HepG2 (cell line): Measurements from ENCODE around the gene CLDN14. TPM values are rescaled to one million over a fixed set of nuclear protein-coding genes. Genes with fewer than 3 reads are reported as not detected.

ENCODE experiments used
- ATAC-seq: fragments of 200-7000 bp; cut with Tn5 transposase; 3 replicates; pipeline ENCODE4 v1.9.1; 2020; ENCODE audit warnings: mild to moderate bottlenecking, moderate library complexity
- BruUV-seq: library from RNA; stranded (reverse); fragments of 400-500 nt; replicated peaks from 2 replicates; lab custom pipeline; 2021; lab: Mats Ljungman, UMichigan
- CTCF ChIA-PET: fragments of 300-600 bp; formaldehyde crosslinking; extraction: SDS; loops from one replicate; lab custom pipeline; 2021; ENCODE audit warnings: low total read pairs, inconsistent platforms, low intra/inter-chr PET ratio; lab: Yijun Ruan, JAX
- POLR2A ChIA-PET: fragments of 350-600 bp; sonication (Branson Sonifier 250); formaldehyde crosslinking; loops from one replicate; lab custom pipeline; 2020; ENCODE audit warnings: antibody characterized with exemption, inconsistent platforms; lab: Yijun Ruan, JAX
- DNase-seq: peaks from one replicate; pipeline ENCODE4 v3.0.0-alpha.2; 2015; ENCODE audit warnings: low spot score
- FAIRE-seq: peaks from 3 replicates; lab custom pipeline; 2011; peaks lifted over from hg19 to GRCh38; lab: Jason Lieb, UNC
- H2AFZ ChIP-seq: one replicate; pipeline ENCODE4 v1.6.1; 2011; ENCODE audit warnings: low read length, inconsistent platforms
- H3K27ac ChIP-seq: fragments of 300-600 bp; 3 replicates; pipeline ENCODE4 v1.8.0; 2011; ENCODE audit warnings: mixed run types, mild to moderate bottlenecking, mixed read lengths, low read length, inconsistent platforms; ENCODE audit not compliant: insufficient read depth; ENCODE audit errors: extremely low read length
- H3K27me3 ChIP-seq, 2 experiments: fragments of 200-600 bp in 1 of 2; 2 replicates in 1 of 2; 3 replicates in 1 of 2; pipeline versions ENCODE4 v1.6.0 to v1.8.0; 2011; ENCODE audit warnings: low read length in 2 of 2, mild to moderate bottlenecking in 2 of 2, moderate library complexity in 2 of 2, inconsistent platforms in 1 of 2; ENCODE audit not compliant: insufficient read depth in 2 of 2, control insufficient read depth in 1 of 2
- H3K36me3 ChIP-seq, 2 experiments: fragments of 200-600 bp in 1 of 2; replicated peaks in 1 of 2; 2 replicates in 1 of 2; 3 replicates in 1 of 2; pipeline versions ENCODE4 v1.5.1 to v1.8.0; 2011; ENCODE audit warnings: low read length in 2 of 2, inconsistent platforms in 1 of 2; ENCODE audit not compliant: insufficient read depth in 2 of 2, control insufficient read depth in 1 of 2
- H3K4me1 ChIP-seq: 2 replicates; pipeline ENCODE4 v1.5.1; 2012; ENCODE audit warnings: low read length, inconsistent platforms; ENCODE audit not compliant: insufficient read depth
- H3K4me2 ChIP-seq: 2 replicates; pipeline ENCODE4 v1.6.0; 2011; ENCODE audit warnings: low read depth, low read length, inconsistent platforms
- H3K4me3 ChIP-seq, 3 experiments: fragments of 200-600 bp in 1 of 3; sonication (generic), shearing (Covaris generic) in 1 of 3; replicated peaks in 1 of 3; 2 replicates each; pipeline ENCODE4 v1.5.1; 2011 to 2016; ENCODE audit warnings: low read length in 3 of 3, inconsistent platforms in 2 of 3, low read depth in 2 of 3, mild to moderate bottlenecking in 2 of 3, control low read depth in 1 of 3, mixed read lengths in 1 of 3; ENCODE audit not compliant: insufficient read depth in 1 of 3
- H3K79me2 ChIP-seq: one replicate; pipeline ENCODE4 v1.6.1; 2011; ENCODE audit warnings: low read length, inconsistent platforms; ENCODE audit not compliant: insufficient read depth
- H3K9ac ChIP-seq: 2 replicates; pipeline ENCODE4 v1.6.0; 2011; ENCODE audit warnings: mild to moderate bottlenecking, low read depth, low read length, inconsistent platforms; ENCODE audit not compliant: insufficient read depth
- H3K9me3 ChIP-seq: 2 replicates; pipeline ENCODE4 v1.5.1; 2012; ENCODE audit warnings: mild to moderate bottlenecking, low read length
- H4K20me1 ChIP-seq: 2 replicates; pipeline ENCODE4 v1.6.0; 2011; ENCODE audit warnings: inconsistent platforms, mild to moderate bottlenecking, low read length, moderate library complexity; ENCODE audit not compliant: insufficient read depth
- EEA1 ChIP-seq: sonication (generic); formaldehyde crosslinking; IDR thresholded peaks from 2 replicates; pipeline ENCODE4 v1.5.1; 2020; ENCODE audit warnings: mild to moderate bottlenecking, missing genetic modification reagents, borderline replicate concordance
- EHMT2 ChIP-seq: fragments of 200-600 bp; sonication (generic); IDR thresholded peaks from 2 replicates; pipeline ENCODE4 v1.7.0; 2017; ENCODE audit warnings: antibody characterized with exemption, low read depth, low read length, borderline replicate concordance
- GTF3A ChIP-seq: sonication (generic); formaldehyde crosslinking; conservative IDR thresholded peaks from 2 replicates; pipeline ENCODE4 v1.4.0; 2020; ENCODE audit warnings: mild to moderate bottlenecking, missing genetic modification reagents
- HNRNPUL1 ChIP-seq: fragments of 200-400 bp; formaldehyde crosslinking; IDR thresholded peaks from 2 replicates; pipeline ENCODE4 v1.6.1; 2017; ENCODE audit warnings: low read depth, mild to moderate bottlenecking, low read length, moderate library complexity
- HOXA7 ChIP-seq: sonication (generic); formaldehyde crosslinking; IDR thresholded peaks from 2 replicates; pipeline ENCODE4 v1.8.1; 2022; ENCODE audit warnings: mild to moderate bottlenecking, missing genetic modification reagents, moderate library complexity
- MAFF ChIP-seq: IDR thresholded peaks from 2 replicates; pipeline ENCODE4 v1.6.1; 2011; ENCODE audit warnings: low read depth, low read length, improper control_type of control experiment
- MEF2D ChIP-seq: sonication (generic); formaldehyde crosslinking; IDR thresholded peaks from 2 replicates; pipeline ENCODE4 v1.5.1; 2020; ENCODE audit warnings: mild to moderate bottlenecking, missing genetic modification reagents
- MIER3 ChIP-seq: IDR thresholded peaks from 2 replicates; pipeline ENCODE4 v1.6.1; 2016; ENCODE audit warnings: missing compliant biosample characterization, borderline replicate concordance
- PHF21A ChIP-seq: sonication (generic); formaldehyde crosslinking; IDR thresholded peaks from 2 replicates; pipeline ENCODE4 v1.5.0; 2020; ENCODE audit warnings: mild to moderate bottlenecking, missing genetic modification reagents
- TBP ChIP-seq: sonication (generic); formaldehyde crosslinking; IDR thresholded peaks from 2 replicates; pipeline ENCODE4 v1.5.0; 2020; ENCODE audit warnings: missing genetic modification reagents
- ZNF10 ChIP-seq: sonication (generic); formaldehyde crosslinking; IDR thresholded peaks from 2 replicates; pipeline ENCODE4 v1.4.0; 2020; ENCODE audit warnings: mild to moderate bottlenecking, low read depth, missing genetic modification reagents, borderline replicate concordance
- ZNF329 ChIP-seq: sonication (generic); formaldehyde crosslinking; IDR thresholded peaks from 2 replicates; pipeline ENCODE4 v1.9.0; 2021; ENCODE audit warnings: low read depth, mild to moderate bottlenecking, missing genetic modification reagents
- WGBS: methylation state at CpG from one replicate; pipeline ENCODE4 v1.1.6; 2017; ENCODE audit warnings: low lambda C conversion rate; 5-methylcytosine and 5-hydroxymethylcytosine counted together
- in situ Hi-C: cut with HindIII; loops from 2 replicates; pipeline ENCODE4 v1.10.0; 2017; ENCODE audit warnings: low pct_unique_long_range_greater_than_20kb; ENCODE audit not compliant: extremely low pct_ligation_motif_present
- intact Hi-C: fragments of 100-400 bp; cut with micrococcal nuclease; formaldehyde crosslinking; loops from one replicate; pipeline ENCODE4 v1.10.0; 2022; ENCODE audit not compliant: unreplicated experiment
- polyA plus RNA-seq, 8 experiments: library from polyadenylated mRNA; depleted of rRNA in 3 of 8; stranded (reverse) in 7 of 8; unstranded in 1 of 8; fragments of >200 nt; fragmentation: Illumina TruSeq in 4 of 8; extraction: Trizol in 4 of 8; gene quantifications; 2 replicates each; pipeline versions ENCODE4 v1.2.1 to v1.2.3, GENCODE V29; 2011 to 2016; ENCODE audit warnings: low read depth in 4 of 8, missing spikeins in 1 of 8, mixed read lengths in 1 of 8; ENCODE audit not compliant: insufficient read depth in 1 of 8
- total RNA-seq, 5 experiments: library from RNA; depleted of rRNA; stranded (reverse); fragments of >200 nt; fragmentation: Illumina TruSeq; extraction: Trizol; gene quantifications; 2 replicates each; pipeline ENCODE4 v1.2.3, GENCODE V29; 2016; ENCODE audit warnings: low read depth in 1 of 5
- TF ChIP-seq, protein P1 (sequence below): sonication (generic); formaldehyde crosslinking; IDR thresholded peaks from 2 replicates; pipeline ENCODE4 v1.4.0; 2020; ENCODE audit warnings: missing genetic modification reagents, borderline replicate concordance
- TF ChIP-seq, protein P2 (sequence below): sonication (generic); formaldehyde crosslinking; IDR thresholded peaks from 2 replicates; pipeline ENCODE4 v1.4.0; 2020; ENCODE audit warnings: missing genetic modification reagents, borderline replicate concordance
- TF ChIP-seq, protein P3 (sequence below): sonication (generic); formaldehyde crosslinking; IDR thresholded peaks from 2 replicates; pipeline ENCODE4 v1.4.0; 2020; ENCODE audit warnings: mild to moderate bottlenecking, low read depth, missing genetic modification reagents
- TF ChIP-seq, protein P4 (sequence below): sonication (generic); formaldehyde crosslinking; IDR thresholded peaks from 2 replicates; pipeline ENCODE4 v1.5.1; 2020; ENCODE audit warnings: missing genetic modification reagents, mild to moderate bottlenecking, borderline replicate concordance

CLDN14 gene
- total and polyA plus RNA-seq, 2 of the 13 experiments (the other 11 are each of a cell fraction or from before 2014, with no cell fraction given), result 1.1 to 1.4 TPM

DNA sequence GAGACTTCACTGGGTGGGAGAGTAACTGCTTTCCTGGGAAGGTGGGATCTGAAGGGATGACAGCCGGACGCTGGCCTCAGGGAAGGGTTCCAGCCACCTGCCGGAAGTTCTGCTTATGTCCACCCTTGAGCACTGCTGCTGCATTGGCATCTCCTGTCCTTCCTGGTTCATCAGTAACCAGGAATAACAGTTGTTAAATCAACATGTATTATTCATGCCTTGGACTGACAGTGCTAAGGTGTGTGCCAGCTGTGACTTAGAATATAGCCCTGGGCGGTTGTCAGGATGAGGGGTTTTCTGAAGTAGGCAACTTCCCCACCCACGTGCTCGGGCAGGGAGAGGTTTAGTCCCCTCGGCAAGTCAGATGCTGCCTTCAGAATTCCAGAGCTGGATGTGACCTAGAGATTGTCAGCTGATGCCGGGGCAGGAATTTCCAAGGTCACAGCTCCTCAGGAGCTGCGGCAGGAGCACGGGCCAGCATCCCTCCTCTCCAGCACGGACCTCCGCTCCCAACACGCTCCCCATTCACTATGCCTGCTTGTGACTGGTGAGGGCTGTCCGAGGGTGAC lies 17.9 kb downstream of the CLDN14 start:
- no peak for DNase-seq
- no peak overlapping the region for H3K27ac ChIP-seq
- H3K4me1 ChIP-seq, result peaks cover 8% of the 10 kb centered on the region; the same call in 1 of the 2 replicates
- H3K9me3 ChIP-seq, result no peaks in the 10 kb centered on the region
- intact Hi-C loops (no loop called here), in situ Hi-C loops (no loop called here)
- no peak overlapping the region for H3K4me3 ChIP-seq
- ChIA-PET POLR2A (no interaction called here), CTCF (no interaction called here)
- FAIRE-seq, result no peak
- no peaks in the 10 kb centered on the region for H3K27me3 ChIP-seq
- no peaks in the 10 kb centered on the region for H3K36me3 ChIP-seq
- BruUV-seq, result no TSS peak
- H2AFZ ChIP-seq, result no peak overlapping the region
- H3K4me2 ChIP-seq, result no peak overlapping the region
- no peaks in the 10 kb centered on the region for H4K20me1 ChIP-seq
- 62% methylated on average over 11 of the region's 14 CpGs for WGBS
- no peak for ATAC-seq
- H3K79me2 ChIP-seq, result no peaks in the 10 kb centered on the region
- no peak overlapping the region for H3K9ac ChIP-seq
- TF ChIP-seq MIER3 (CRISPR knock-in tag) (no peak), ZNF329 (CRISPR knock-in tag) (no peak), MAFF (no peak), EEA1 (CRISPR knock-in tag) (no peak), PHF21A (no peak), HOXA7 (CRISPR knock-in tag) (no peak), TBP (CRISPR knock-in tag) (no peak), ZNF10 (CRISPR knock-in tag) (no peak), GTF3A (no peak), HNRNPUL1 (no peak), EHMT2 (no peak), MEF2D (CRISPR knock-in tag) (no peak)
- TF ChIP-seq, protein P1, sequence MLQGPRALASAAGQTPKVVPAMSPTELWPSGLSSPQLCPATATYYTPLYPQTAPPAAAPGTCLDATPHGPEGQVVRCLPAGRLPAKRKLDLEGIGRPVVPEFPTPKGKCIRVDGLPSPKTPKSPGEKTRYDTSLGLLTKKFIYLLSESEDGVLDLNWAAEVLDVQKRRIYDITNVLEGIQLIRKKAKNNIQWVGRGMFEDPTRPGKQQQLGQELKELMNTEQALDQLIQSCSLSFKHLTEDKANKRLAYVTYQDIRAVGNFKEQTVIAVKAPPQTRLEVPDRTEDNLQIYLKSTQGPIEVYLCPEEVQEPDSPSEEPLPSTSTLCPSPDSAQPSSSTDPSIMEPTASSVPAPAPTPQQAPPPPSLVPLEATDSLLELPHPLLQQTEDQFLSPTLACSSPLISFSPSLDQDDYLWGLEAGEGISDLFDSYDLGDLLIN, result no peak
- TF ChIP-seq, protein P2, sequence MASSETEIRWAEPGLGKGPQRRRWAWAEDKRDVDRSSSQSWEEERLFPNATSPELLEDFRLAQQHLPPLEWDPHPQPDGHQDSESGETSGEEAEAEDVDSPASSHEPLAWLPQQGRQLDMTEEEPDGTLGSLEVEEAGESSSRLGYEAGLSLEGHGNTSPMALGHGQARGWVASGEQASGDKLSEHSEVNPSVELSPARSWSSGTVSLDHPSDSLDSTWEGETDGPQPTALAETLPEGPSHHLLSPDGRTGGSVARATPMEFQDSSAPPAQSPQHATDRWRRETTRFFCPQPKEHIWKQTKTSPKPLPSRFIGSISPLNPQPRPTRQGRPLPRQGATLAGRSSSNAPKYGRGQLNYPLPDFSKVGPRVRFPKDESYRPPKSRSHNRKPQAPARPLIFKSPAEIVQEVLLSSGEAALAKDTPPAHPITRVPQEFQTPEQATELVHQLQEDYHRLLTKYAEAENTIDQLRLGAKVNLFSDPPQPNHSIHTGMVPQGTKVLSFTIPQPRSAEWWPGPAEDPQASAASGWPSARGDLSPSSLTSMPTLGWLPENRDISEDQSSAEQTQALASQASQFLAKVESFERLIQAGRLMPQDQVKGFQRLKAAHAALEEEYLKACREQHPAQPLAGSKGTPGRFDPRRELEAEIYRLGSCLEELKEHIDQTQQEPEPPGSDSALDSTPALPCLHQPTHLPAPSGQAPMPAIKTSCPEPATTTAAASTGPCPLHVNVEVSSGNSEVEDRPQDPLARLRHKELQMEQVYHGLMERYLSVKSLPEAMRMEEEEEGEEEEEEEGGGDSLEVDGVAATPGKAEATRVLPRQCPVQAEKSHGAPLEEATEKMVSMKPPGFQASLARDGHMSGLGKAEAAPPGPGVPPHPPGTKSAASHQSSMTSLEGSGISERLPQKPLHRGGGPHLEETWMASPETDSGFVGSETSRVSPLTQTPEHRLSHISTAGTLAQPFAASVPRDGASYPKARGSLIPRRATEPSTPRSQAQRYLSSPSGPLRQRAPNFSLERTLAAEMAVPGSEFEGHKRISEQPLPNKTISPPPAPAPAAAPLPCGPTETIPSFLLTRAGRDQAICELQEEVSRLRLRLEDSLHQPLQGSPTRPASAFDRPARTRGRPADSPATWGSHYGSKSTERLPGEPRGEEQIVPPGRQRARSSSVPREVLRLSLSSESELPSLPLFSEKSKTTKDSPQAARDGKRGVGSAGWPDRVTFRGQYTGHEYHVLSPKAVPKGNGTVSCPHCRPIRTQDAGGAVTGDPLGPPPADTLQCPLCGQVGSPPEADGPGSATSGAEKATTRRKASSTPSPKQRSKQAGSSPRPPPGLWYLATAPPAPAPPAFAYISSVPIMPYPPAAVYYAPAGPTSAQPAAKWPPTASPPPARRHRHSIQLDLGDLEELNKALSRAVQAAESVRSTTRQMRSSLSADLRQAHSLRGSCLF (CRISPR knock-in tag), result no peak
- TF ChIP-seq, protein P3, sequence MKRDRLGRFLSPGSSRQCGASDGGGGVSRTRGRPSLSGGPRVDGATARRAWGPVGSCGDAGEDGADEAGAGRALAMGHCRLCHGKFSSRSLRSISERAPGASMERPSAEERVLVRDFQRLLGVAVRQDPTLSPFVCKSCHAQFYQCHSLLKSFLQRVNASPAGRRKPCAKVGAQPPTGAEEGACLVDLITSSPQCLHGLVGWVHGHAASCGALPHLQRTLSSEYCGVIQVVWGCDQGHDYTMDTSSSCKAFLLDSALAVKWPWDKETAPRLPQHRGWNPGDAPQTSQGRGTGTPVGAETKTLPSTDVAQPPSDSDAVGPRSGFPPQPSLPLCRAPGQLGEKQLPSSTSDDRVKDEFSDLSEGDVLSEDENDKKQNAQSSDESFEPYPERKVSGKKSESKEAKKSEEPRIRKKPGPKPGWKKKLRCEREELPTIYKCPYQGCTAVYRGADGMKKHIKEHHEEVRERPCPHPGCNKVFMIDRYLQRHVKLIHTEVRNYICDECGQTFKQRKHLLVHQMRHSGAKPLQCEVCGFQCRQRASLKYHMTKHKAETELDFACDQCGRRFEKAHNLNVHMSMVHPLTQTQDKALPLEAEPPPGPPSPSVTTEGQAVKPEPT (CRISPR knock-in tag), result no peak
- TF ChIP-seq, protein P4, sequence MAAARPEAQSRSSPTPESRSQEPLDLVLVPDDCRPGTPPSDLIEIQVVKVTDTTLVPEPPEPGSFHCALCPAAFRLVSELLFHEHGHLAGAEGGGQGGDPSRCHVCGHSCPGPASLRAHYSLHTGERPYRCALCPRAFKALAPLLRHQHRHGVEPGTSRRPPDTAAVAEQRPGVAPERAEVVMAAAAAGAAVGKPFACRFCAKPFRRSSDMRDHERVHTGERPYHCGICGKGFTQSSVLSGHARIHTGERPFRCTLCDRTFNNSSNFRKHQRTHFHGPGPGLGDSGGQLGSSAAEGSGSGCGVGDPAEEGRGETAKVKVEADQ (CRISPR knock-in tag), result no peak
